ENCODE measurements around the gene PDE4D. TPM values are rescaled to one million over a fixed set of nuclear protein-coding genes. Genes with fewer than 3 reads are reported as not detected.

The PDE4D gene
- total RNA-seq, 1 experiment from 2014 or later: 6.5 TPM

- TF ChIP-seq EZH2 (IDR thresholded peaks at IDR 0.05; ENCODE audit: borderline replicate concordance, low read depth, low read length, poor library complexity, severe bottlenecking): no peak
- TF ChIP-seq, protein P1, sequence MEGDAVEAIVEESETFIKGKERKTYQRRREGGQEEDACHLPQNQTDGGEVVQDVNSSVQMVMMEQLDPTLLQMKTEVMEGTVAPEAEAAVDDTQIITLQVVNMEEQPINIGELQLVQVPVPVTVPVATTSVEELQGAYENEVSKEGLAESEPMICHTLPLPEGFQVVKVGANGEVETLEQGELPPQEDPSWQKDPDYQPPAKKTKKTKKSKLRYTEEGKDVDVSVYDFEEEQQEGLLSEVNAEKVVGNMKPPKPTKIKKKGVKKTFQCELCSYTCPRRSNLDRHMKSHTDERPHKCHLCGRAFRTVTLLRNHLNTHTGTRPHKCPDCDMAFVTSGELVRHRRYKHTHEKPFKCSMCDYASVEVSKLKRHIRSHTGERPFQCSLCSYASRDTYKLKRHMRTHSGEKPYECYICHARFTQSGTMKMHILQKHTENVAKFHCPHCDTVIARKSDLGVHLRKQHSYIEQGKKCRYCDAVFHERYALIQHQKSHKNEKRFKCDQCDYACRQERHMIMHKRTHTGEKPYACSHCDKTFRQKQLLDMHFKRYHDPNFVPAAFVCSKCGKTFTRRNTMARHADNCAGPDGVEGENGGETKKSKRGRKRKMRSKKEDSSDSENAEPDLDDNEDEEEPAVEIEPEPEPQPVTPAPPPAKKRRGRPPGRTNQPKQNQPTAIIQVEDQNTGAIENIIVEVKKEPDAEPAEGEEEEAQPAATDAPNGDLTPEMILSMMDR (conservative IDR thresholded peaks at IDR 0.05; ENCODE audit: low read depth, low read length): no peak
- POLR2A ChIA-PET (ENCODE audit: low non-redundant PET): no interaction called here
- BruUV-seq (replicated peaks): no TSS peak
- DNase-seq (ENCODE audit: low spot score): no peak
- Histone ChIP-seq H3K27ac (ENCODE audit: low read depth, low read length, poor library complexity, severe bottlenecking) (no peak overlapping the region), H3K4me1 (ENCODE audit: insufficient read depth, low read length, poor library complexity, severe bottlenecking) (no peaks in the 10 kb centered on the region), H3K9me3 (ENCODE audit: low read depth, low read length, poor library complexity, severe bottlenecking) (no peaks in the 10 kb centered on the region), H3K4me3 (ENCODE audit: low read depth, low read length, poor library complexity, severe bottlenecking) (no peak overlapping the region), H3K36me3 (ENCODE audit: insufficient read depth, low read length, poor library complexity, severe bottlenecking) (no peaks in the 10 kb centered on the region), H3K27me3 (replicated peaks; ENCODE audit: insufficient read depth, low read depth, low read length, poor library complexity) (no peaks in the 10 kb centered on the region)
- CTCF ChIA-PET: no interaction called here
- intact Hi-C loops (cut with micrococcal nuclease; ENCODE audit: unreplicated experiment): no loop called here
Observed at GRCh38 chr5:59553992-59554391, 339.5 kb downstream of the PDE4D start.

- POLR2A ChIA-PET (ENCODE audit: low non-redundant PET): no interaction called here
- TF ChIP-seq, protein P1 (conservative IDR thresholded peaks at IDR 0.05; ENCODE audit: low read depth, low read length): no peak
- H3K4me3 ChIP-seq (ENCODE audit: low read depth, low read length, poor library complexity, severe bottlenecking): no peak overlapping the region
- DNase-seq (ENCODE audit: low spot score): no peak
- no peak overlapping the region for H3K27ac ChIP-seq (ENCODE audit: low read depth, low read length, poor library complexity, severe bottlenecking)
- H3K27me3 ChIP-seq (replicated peaks; ENCODE audit: insufficient read depth, low read depth, low read length, poor library complexity): no peaks in the 10 kb centered on the region
- H3K4me1 ChIP-seq (ENCODE audit: insufficient read depth, low read length, poor library complexity, severe bottlenecking): no peaks in the 10 kb centered on the region
- CTCF ChIA-PET: no interaction called here
- no TSS peak for BruUV-seq (replicated peaks)
- no peaks in the 10 kb centered on the region for H3K36me3 ChIP-seq (ENCODE audit: insufficient read depth, low read length, poor library complexity, severe bottlenecking)
- no peaks in the 10 kb centered on the region for H3K9me3 ChIP-seq (ENCODE audit: low read depth, low read length, poor library complexity, severe bottlenecking)
- intact Hi-C loops (cut with micrococcal nuclease; ENCODE audit: unreplicated experiment): no loop called here
Observed at GRCh38 chr5:59548807-59549357, 344.6 kb downstream of the PDE4D start.

GRCh38 chr5:59547731-59548130 is 345.8 kb downstream of the PDE4D start:
- Histone ChIP-seq H3K4me3 (ENCODE audit: low read depth, low read length, poor library complexity, severe bottlenecking) (no peak overlapping the region), H3K27ac (ENCODE audit: low read depth, low read length, poor library complexity, severe bottlenecking) (no peak overlapping the region), H3K36me3 (ENCODE audit: insufficient read depth, low read length, poor library complexity, severe bottlenecking) (no peaks in the 10 kb centered on the region), H3K27me3 (replicated peaks; ENCODE audit: insufficient read depth, low read depth, low read length, poor library complexity) (no peaks in the 10 kb centered on the region), H3K9me3 (ENCODE audit: low read depth, low read length, poor library complexity, severe bottlenecking) (no peaks in the 10 kb centered on the region), H3K4me1 (ENCODE audit: insufficient read depth, low read length, poor library complexity, severe bottlenecking) (no peaks in the 10 kb centered on the region)
- BruUV-seq (replicated peaks): no TSS peak
- POLR2A ChIA-PET (ENCODE audit: low non-redundant PET): no interaction called here
- no peak for DNase-seq (ENCODE audit: low spot score)
- intact Hi-C loops (cut with micrococcal nuclease; ENCODE audit: unreplicated experiment): no loop called here
- CTCF ChIA-PET: no interaction called here
- TF ChIP-seq, protein P1 (conservative IDR thresholded peaks at IDR 0.05; ENCODE audit: low read depth, low read length): no peak
- no peak for TF ChIP-seq EZH2 (IDR thresholded peaks at IDR 0.05; ENCODE audit: borderline replicate concordance, low read depth, low read length, poor library complexity, severe bottlenecking)
